ENCODE results near the gene LGALS13.

Gene LGALS13, protein sequence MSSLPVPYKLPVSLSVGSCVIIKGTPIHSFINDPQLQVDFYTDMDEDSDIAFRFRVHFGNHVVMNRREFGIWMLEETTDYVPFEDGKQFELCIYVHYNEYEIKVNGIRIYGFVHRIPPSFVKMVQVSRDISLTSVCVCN

DNA sequence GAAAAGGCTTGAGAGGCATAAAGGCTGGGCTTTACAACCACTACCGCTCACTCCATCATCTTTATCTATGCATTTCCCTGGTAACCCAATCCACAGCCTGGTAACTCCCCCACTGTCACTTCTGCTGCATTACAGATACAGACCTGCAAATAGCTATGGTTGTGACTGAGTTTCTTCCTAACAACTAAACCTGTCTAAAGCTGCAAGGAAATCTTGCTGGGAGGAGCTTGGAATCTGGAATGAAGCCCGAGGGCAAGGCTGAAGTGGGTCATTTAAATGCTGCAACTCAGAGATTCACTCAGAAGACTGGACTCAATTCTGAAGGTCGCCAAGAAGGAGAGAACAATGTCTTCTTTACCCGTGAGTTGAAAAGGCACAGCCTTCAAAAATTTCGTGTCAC, at the start of gene LGALS13:
Gene LGALS13, plus strand, starts transcription at position 301 of the 400 bp plus-strand sequence. Its CDS starts 45 bp downstream, at position 346.
- no peak for DNase-seq (ENCODE audit: low read depth in 2 of 2)

DNA sequence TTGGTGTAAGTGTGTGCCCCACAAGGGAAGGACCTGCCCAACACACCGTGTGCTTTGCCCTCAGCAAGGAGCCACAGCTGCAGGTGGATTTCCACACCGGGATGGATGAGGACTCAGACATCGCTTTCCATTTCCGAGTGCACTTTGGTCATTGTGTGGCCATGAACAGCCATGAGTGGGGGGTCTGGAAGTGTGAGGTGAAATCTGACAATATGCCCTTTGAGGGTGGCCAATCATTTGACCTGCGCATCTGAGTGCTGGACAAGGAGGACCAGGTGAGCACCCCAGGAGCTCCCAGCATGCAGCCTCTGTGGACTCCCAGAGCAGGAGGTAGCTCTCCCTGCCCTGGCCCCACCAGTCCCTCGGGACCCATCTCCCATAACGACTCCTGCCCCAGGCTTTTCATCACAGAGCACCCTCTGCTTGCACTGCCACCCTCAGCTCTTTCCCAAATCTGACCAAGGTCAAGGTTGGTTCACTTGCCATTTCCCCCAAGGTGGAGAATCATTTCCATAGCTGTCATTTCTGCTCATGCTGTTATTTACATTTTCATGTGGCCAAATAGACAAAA, 49.2 kb upstream of the LGALS13 start:
- no peak for DNase-seq (ENCODE audit: low read depth in 2 of 2)

DNA sequence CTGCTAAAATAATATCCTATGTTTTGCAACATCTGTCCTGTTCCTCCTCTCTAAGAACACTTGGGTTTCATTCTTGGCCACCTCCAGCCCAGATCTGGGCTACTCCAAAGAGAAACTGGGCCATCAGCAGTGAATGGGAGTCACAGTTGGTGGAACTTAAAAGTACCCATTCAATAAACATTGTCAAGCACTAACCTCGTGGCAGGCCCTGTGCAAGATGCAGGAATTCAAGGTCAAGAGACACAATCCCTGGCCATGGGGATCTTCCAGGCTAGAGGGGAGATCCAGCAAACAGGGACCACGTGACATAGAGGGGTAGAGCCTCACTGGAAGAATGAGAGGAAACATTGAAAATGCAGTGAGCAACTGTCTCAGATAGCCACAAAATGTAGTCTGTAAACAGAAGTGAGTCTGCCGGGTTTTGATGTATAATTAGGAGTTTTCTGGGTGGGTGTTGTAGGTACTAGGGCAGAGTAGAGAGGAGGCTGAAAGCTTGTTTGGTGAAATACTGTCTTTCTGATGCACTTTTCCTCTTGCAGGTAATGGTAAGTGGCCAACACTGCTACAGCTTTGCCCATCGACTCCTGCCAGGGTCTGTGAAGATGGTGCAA, 47.5 kb upstream of the LGALS13 start:
- DNase-seq (ENCODE audit: low read depth in 2 of 2): no peak

DNA sequence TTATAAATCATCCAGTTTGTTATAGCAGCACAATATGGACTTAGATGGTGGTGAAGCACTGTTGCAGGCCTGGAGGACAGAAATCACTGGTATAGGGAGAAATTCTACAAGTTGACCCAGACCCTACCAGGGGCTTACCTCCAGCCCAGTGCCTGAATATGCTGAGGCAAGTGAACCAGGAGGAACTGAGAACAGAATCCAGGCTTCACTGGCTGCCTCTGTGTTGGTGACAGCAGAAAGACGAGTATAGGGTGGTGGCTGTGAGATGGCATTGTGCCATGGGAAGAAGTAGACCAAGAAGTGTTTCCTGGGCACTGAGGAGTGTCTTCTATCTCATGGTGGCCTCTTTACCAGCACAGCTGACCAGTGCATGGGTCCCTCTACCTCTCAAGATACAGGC, 46.4 kb upstream of the LGALS13 start:
- DNase-seq (ENCODE audit: low read depth in 2 of 2): no peak

DNA sequence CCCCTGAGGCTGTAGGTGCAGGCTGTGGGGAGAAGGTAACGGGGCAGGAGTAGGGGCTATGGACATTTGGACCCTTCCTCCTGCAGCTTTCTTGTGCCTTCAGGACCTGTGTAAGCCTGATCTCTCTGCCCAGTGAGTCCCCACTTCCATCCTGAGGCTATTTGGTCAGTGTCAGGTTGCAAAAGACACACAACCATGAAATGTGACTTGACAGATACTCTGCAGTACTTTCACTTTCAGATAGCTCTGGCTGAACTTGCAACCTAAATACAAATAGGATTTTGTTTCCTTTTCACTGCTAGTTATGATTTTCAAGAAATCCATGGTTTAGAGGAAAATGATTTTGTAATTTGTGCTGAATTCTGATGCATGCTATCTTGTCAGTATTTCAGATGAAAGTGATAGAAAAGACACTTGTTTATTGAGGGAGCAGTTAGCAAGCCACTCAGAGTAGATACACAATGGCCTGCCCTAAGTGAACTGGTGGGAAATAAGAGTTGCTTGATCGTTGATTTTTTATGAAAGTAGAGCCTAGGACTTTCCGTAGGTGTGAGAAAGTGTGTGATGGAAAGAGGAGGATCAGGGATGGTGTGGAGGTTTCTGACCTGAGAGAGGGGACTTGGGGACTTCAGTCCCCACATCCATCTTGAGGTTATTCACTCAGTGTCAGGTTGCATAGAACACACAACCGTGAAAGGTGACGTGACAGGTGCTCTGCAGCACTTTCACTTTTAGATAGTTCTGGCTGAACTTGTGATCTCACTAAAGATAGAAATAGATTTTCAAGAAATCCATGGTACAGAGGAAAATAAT, 44.3 kb upstream of the LGALS13 start:
- no peak for DNase-seq (ENCODE audit: low read depth in 2 of 2)

DNA sequence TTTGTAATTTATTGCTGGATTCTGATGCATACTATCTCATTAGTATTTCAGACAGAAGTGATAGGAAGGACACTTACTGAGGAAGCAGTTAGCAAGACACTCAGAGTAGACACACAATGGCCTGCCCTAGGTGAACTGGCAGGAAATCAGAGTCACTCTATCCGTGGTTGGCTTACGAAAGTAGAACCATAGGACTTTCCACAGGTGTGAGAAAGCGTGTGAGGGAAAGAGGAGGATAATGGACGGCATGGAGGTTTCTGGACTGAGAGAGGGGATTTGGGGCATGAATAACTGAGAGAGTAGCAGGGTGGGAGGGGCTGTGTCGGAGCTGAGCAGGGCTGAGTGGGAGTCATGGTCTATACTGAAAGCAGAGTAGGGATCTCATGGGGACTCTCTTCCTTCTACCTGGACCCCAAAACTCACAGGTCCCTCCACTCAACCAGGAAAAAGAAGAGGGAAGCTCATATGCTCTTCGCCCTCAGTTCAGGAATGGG, 43.7 kb upstream of the LGALS13 start:
- DNase-seq (ENCODE audit: low read depth in 2 of 2): no peak

DNA sequence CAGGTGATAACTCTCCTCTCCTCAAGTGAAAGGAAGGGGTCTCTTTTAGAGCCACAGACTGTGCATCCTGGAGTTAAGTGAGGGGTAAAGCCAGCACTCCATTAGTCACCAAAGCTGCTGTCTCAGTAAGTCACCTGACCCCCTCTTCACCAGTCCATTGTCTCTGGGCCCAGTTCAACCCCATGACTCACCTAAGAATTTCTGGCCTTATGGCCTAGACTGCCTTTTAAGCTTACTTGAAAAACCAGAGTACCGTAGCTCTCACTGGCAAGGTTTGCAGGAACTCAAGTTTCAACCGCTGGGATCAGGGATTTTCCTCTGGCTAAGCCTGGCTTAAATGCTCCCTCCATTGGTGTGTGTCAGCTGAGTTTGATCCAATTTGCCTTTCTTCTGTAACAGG, 38.9 kb upstream of the LGALS13 start:
- no peak for DNase-seq (ENCODE audit: low read depth in 2 of 2)

DNA sequence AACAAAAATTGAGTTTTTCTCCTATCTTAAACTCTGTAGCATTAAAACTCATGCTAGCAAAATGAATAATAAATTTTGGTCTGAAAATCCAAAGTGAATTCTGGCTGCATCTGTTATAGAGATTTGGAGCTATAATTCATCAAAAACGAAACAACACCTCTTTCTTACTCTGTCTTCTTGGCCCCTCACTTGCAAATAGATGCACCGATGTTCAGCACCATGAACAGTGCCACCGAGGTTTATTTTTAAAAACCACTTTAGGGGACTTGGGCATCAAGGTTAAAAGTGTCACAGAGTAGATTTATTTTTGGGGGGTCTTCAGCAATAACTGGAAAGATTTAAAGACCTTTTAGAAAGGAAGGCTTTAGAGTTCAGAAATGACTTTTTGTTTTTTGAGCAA, 36.3 kb upstream of the LGALS13 start:
- DNase-seq (ENCODE audit: low read depth in 2 of 2): no peak

DNA sequence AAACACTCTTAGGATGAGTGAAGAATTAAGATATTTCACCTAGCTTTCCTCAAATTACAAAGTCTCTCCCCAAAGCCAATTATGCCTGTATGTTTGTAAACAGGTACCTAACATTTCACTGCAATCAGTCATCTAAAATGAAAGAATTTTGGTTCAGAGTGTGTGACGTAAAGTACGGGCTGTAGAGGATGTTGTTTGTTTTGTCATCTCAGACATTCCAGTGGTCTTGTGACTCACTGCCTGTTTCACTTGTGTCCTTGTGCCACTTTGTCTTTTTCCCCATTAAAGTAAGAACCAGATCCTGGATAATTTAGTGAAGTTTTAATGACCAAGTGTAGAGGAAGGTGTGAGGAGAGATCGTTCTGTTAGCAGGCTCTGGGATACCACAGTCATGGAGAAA, 33.7 kb upstream of the LGALS13 start:
- no peak for DNase-seq (ENCODE audit: low read depth in 2 of 2)

DNA sequence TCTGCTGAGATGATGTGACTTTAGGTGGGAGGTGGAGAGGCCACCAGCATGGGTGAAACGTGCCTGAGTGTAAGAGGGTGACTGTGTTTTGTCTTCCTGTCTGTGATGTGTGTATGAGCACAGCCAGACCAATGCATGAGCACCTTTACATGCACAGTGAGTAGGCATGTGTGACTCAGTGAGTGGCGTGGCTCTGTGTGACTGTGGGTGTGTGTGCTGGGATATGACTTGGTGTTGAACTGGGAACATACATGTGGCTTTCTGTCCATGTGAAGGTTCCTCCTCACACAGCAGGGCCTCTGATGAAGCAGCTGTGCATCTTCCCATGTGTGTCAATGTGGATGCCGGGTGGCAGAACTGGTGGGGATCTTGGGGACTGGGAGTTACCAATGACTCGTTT, 19.9 kb upstream of the LGALS13 start:
- DNase-seq (ENCODE audit: low read depth in 2 of 2): no peak

DNA sequence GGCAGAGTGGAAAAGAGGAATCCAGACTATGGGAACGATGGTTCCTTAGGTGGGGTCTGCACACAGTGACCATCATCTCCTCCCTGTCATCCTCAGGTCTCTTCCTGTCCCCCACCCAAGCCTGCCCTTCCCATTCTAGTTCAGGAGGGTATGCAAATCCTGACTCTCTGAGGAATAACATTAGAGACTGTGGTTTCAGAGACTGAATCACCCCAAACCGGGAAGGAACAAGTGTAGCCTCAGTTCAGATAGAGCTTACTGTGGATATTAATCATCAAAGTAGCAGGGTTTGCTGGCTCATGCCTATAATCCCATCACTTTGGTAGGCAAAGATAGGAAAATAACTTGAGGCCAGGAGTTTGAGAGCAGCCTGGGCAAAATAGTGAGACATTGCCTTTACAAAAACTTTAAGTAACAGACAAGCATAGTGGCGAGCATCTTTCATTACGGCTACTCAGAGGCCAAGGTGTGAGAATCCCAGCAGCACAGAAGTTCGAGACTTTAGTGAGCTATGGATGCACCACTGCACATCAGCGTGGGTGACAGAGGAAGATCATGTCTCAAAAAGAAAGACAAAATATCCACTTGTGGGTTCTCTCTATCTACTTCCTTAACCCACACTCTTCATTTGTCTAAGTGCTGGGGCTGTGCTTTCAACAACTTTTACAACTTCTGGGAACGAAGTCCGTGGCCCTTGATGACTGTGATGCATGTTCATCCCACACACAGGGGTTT, 19.3 kb upstream of the LGALS13 start:
- no peak for DNase-seq (ENCODE audit: low read depth in 2 of 2)

DNA sequence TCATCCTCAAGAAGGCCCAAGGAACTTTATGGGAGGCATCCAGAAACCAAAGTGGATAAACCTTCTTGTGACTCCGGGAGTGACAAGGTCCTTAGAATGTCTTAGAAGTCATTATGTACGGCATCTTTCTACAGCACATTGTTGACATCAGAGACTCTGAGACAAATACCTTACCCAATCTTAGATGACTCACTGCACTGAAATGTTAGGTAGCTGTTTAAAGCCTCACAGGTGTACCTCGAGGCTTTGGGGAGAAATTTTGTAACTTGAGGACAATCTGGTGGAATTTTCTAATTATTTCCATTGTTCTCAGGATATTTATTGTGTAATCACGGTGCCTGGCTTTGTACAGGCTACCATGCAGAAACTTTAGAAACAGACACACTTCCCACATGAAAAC, 14.8 kb upstream of the LGALS13 start:
- no peak for DNase-seq (ENCODE audit: low read depth in 2 of 2)

DNA sequence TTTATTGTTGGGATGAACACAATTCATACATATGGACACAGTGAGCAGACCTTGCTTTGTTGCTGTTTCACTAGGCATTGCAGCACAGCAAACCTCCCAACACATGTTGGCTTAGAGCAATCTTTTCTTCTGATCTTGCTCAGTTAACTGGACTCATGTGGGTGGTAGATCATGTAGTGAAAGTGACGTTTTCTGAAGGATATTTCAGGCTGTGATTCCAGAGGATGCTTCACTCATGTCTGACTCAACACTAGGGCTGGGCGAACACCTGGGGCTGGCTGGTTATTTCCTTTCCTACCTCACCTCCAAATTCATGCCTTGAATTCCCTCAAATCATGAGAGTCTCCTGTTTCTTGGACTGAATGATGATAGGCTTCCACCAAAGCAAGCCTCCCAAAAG, 14.3 kb upstream of the LGALS13 start:
- DNase-seq (ENCODE audit: low read depth in 2 of 2): no peak

DNA sequence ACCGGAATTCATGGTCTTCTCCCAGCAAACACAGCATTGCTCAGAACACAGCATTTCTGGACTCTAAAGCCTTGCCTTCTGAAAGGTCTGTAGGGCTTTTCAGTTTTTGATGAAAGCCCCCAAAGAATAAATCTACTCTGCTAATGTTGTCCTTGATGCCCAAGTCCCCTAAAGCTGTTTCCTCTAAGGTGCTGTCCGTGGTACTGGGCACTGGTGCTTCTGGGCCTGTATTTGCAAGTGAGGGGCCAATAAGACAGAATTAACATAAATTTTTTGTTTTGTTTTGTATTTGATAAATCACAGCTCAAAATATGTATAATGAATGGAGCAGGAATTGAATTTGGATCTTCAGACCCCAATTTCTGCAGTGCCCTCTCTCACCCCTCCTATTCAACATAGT, 12.1 kb upstream of the LGALS13 start:
- no peak for DNase-seq (ENCODE audit: low read depth in 2 of 2)

DNA sequence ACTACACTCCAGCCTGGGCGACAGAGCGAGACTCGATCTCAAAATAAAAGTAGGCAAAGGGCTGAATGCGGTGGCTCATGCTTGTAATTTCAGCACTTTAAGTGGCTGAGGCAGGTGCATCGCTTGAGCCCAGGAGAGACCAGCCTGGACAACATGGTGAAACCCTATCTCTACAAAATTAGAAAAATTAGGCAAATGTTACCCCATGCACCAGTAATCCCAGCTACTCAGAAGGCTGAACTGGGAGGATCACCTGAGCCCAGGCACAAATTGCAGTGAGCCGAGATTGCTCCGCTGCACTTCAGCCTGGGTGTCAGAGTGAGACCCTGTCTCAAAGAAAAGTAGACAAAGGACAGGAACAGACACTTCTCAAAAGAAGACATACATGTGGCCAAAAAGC, 9.9 kb upstream of the LGALS13 start:
- no peak for DNase-seq (ENCODE audit: low read depth in 2 of 2)

DNA sequence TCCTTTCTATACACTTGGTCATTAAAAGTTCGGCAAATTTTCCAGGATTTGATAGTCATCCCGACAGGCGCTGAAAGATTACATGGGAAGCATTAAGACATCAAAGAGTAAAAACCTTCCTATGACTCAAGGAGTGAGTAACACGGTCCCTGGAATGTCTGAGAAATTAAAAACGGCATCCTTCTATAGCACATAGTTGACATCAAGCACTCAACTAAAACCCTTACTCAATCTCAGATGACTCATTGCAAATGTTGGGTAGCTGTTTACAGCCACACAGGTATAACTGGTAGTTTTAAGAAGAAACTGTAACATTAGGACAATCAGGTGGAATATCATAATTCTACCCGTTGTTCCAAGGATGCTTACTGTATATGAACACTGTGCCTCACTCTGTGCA, 6.4 kb upstream of the LGALS13 start:
- no peak for DNase-seq (ENCODE audit: low read depth in 2 of 2)

DNA sequence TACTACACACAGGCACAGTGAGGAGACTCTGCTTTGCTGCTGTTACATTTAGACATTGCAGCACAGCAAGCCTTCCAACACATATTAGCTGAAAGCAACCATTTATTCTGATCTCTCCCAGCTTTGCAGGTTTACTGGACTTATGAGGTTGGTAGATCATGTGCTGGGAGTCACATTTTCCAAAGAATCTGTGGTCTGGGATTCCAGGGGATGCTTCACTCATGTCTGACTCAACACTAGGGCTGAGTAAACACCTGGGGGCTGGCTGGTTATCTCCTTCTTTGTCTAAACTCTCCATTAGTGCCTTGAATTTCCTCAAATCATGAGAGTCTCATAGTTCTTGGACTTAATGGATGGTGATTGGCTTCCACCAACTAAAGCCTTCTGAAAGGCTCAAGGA, 5.4 kb upstream of the LGALS13 start:
- no peak for DNase-seq (ENCODE audit: low read depth in 2 of 2)

DNA sequence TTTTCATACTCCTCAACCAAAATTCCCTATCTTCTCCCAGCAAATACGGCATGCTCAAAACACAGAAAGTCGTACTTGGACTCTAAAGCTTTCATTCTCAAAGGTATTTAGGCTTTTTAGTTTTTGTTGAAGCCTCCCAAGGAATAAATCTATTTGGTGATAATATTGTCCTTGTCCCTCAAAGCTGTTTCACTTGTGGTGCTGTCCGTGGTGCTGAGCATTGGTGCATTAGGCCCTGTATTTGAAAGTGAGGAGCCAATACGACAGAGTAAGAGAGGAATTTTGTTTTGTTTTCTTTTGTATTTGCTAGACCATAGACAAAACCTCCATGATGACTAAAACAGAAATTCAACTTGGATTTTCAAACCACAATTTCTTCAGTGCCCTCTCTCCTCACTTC, 3.2 kb upstream of the LGALS13 start:
- no peak for DNase-seq (ENCODE audit: low read depth in 2 of 2)

DNA sequence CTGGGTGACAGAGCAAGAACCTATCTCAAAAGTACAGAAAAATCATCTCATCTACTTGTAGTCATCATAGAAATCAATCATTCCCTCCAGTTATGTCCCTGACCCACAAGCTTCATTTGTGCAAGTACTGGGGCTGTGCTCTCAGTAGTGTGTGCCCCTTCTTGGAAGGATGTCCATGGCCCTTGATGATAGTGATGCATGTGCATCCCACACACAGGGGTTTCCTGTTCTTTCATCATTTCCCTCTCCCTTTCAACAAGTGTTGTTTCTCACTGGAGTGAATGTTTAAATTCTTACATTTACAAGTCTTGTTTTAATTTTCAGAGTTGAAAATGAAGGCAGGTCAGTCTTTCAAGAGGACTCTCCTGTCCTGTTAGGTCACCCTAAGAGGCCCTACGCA, 1.5 kb downstream of the LGALS13 start:
- no peak for DNase-seq (ENCODE audit: low read depth in 2 of 2)

DNA sequence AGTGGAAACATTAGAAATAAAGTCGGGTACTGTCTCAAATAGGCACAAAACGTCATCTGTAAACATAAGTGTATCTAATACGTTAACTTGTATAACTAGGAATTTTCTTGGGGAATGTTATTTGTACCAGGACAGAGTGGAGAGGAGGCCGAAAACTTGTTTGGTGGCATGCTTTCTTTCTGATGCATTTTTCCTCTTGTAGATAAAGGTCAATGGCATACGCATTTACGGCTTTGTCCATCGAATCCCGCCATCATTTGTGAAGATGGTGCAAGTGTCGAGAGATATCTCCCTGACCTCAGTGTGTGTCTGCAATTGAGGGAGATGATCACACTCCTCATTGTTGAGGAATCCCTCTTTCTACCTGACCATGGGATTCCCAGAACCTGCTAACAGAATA, 4.7 kb downstream of the LGALS13 start:
- no peak for DNase-seq (ENCODE audit: low read depth in 2 of 2)

DNA sequence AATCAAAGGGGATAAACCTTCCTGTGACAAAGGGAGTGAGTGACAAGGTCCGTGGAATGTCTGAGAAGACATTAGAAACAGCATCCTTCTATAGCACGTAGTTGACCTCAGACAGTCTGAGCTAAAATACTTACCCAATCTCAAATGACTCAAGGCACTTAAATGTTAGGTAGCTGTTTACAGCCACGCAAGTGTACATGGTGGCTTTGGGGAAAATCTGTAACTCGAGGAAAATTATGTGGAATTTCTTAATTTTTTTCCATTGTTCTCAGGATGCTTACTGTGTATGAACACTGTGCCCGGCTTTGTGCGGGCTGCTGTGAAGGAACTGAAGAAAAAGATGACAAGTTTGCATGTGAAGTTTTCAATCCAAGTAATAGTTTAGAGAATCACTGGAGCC, 5.2 kb downstream of the LGALS13 start:
- DNase-seq (ENCODE audit: low read depth in 2 of 2): no peak

DNA sequence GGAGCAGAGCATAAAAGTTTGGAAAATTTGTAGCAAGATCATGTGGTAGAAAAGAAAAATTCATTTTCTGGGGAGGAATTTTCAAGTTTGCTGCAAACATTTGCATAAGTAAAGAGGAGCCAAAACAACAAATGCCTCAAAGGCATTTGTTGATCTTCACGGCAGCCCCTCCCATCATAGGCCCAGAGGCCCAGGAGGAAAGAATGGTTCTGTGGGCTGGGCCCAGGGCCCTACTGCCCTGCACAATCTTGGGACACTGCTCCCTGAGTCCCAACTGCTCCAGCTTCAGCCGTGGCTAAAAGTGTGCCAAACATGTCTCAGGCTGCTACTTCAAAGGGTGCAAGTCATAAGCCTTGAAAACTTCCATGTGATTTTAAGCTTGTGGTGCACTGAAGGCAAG, 11.3 kb downstream of the LGALS13 start:
- no peak for DNase-seq (ENCODE audit: low read depth in 2 of 2)
